ENCODE results near the gene SEMA5A.

SEMA5A gene

GRCh38 chr5:9474219-9475002 is 71.5 kb downstream of the SEMA5A start:
- Histone ChIP-seq H3K36me3 (no peaks in the 10 kb centered on the region), H3K4me3 (ENCODE audit: low read depth in 1 of 2, low read length in 1 of 2) (no peak overlapping the region), H3K9me3 (peaks cover 5% of the 10 kb centered on the region), H3K4me1 (ENCODE audit: control insufficient read depth in 1 of 2, insufficient read depth in 1 of 2, low read depth in 1 of 2, low read length in 1 of 2) (no peaks in the 10 kb centered on the region), H3K27me3 (no peaks in the 10 kb centered on the region), H3K27ac (no peak overlapping the region)
- no peak for TF ChIP-seq CTCF (IDR thresholded peaks at IDR 0.05)

GRCh38 chr5:9473624-9474023 is 72.3 kb downstream of the SEMA5A start:
- TF ChIP-seq CTCF (IDR thresholded peaks at IDR 0.05), result no peak
- H3K27ac ChIP-seq, result no peak overlapping the region

GRCh38 chr5:9470410-9470809 is 75.5 kb downstream of the SEMA5A start:
- Histone ChIP-seq H3K9me3 (no peaks in the 10 kb centered on the region), H3K27me3 (no peaks in the 10 kb centered on the region), H3K4me3 (ENCODE audit: low read depth in 1 of 2, low read length in 1 of 2) (no peak overlapping the region), H3K4me1 (ENCODE audit: control insufficient read depth in 1 of 2, insufficient read depth in 1 of 2, low read depth in 1 of 2, low read length in 1 of 2) (no peaks in the 10 kb centered on the region), H3K27ac (no peak overlapping the region), H3K36me3 (no peaks in the 10 kb centered on the region)
- TF ChIP-seq CTCF (IDR thresholded peaks at IDR 0.05), result no peak

More at GRCh38 chr5:9473624-9474023, 72.3 kb downstream of the SEMA5A start:
- no peaks in the 10 kb centered on the region for H3K27me3 ChIP-seq
- no peaks in the 10 kb centered on the region for H3K36me3 ChIP-seq
- H3K4me1 ChIP-seq (ENCODE audit: control insufficient read depth in 1 of 2, insufficient read depth in 1 of 2, low read depth in 1 of 2, low read length in 1 of 2), result no peaks in the 10 kb centered on the region
- no peak overlapping the region for H3K4me3 ChIP-seq (ENCODE audit: low read depth in 1 of 2, low read length in 1 of 2)
- H3K9me3 ChIP-seq, result peaks cover 5% of the 10 kb centered on the region

- Histone ChIP-seq H3K9me3 (no peaks in the 10 kb centered on the region), H3K36me3 (no peaks in the 10 kb centered on the region), H3K27me3 (no peaks in the 10 kb centered on the region), H3K4me3 (ENCODE audit: low read depth in 1 of 2, low read length in 1 of 2) (no peak overlapping the region), H3K27ac (no peak overlapping the region), H3K4me1 (ENCODE audit: control insufficient read depth in 1 of 2, insufficient read depth in 1 of 2, low read depth in 1 of 2, low read length in 1 of 2) (no peaks in the 10 kb centered on the region)
- TF ChIP-seq CTCF (IDR thresholded peaks at IDR 0.05), result no peak
Observed at GRCh38 chr5:9468060-9468388, 77.9 kb downstream of the SEMA5A start.

- Histone ChIP-seq H3K27ac (no peak overlapping the region), H3K9me3 (no peaks in the 10 kb centered on the region), H3K27me3 (no peaks in the 10 kb centered on the region), H3K4me3 (ENCODE audit: low read depth in 1 of 2, low read length in 1 of 2) (no peak overlapping the region), H3K36me3 (no peaks in the 10 kb centered on the region), H3K4me1 (ENCODE audit: control insufficient read depth in 1 of 2, insufficient read depth in 1 of 2, low read depth in 1 of 2, low read length in 1 of 2) (no peaks in the 10 kb centered on the region)
- TF ChIP-seq CTCF (IDR thresholded peaks at IDR 0.05), result no peak
Observed at GRCh38 chr5:9467199-9468059, 78.4 kb downstream of the SEMA5A start.

Data from neutrophil (primary cell).